Stimulated activated naive CD4-positive, alpha-beta T cell (primary cell): Measurements from ENCODE around the gene C19orf33.
A peak's percentile ranks its signal among the peaks of the same experiment; 100 is the strongest.
"Not testable (repeated sequence)": the region's sequence is repeated elsewhere in the genome, so short reads cannot be mapped to it uniquely, and the experiment has no call there.

Experiments used
- DNase-seq, 6 experiments: peaks; one replicate each; lab custom pipeline; 2025; lab: John Stamatoyannopoulos, UW

The C19orf33 gene

DNA sequence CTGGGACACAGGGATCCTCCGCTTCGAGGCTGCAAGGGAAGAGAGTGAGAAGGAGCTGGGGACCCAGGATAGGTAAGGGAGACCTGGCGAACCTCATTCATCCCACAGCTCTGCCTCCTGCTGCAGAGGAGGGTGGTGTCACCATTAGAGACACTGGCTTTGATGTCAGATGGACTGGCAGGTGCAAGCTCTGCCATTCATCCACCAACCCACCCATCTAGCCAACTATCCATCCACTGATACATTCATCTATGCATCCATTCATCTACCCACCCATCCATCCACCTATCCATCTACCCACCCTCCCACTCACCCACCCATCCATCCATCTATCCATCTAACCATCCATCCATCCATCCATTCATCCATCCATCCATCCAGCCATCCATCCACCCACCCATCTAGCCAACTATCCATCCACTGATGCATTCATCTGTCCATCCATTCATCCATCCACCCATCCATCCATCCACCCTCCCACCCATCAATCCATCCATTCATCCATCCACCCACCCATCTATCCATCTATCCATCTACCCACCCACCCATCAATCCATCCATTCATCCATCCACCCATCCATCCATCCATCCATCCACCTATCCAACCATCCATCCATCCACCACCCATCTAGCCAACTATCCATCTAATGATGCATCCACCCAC lies 5.7 kb downstream of the C19orf33 start:
- DNase-seq = no peak

DNA sequence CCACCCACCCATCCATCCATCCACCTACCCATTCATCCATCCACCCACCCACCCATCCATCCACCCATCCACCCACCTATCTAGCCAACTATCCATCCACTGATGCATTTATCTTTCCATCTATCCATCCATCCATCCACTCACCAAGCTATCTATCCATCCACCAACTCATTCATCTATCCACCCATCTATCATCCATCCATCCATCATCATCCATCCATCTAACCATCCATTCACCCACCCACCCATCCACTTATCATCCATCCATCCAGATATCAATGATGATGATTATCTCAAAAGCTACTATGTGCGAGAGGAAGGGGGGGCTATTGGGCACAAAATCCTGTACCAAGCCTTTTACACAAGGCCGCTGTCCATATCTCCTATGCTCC lies 6.2 kb downstream of the C19orf33 start:
- DNase-seq = no peak

DNA sequence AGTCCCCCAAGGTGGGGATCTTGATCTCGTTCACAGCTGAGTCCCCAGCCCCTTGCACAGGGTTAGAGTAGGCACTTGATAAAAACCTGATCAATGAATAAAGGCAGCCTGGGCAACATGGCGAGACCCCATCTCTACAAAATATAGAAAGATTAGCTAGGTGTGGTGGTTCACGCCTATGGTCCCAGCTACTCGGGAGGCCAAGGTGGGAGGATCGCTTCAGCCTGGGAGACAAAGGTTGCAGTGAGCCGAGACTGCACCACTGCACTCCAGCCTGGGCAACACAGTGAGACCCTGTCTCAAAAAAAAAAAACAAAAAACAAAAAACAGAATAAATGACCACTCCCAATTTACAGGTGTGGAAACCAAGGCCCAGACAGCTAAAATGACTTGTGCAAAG lies 6.9 kb downstream of the C19orf33 start:
- no peak for DNase-seq

DNA sequence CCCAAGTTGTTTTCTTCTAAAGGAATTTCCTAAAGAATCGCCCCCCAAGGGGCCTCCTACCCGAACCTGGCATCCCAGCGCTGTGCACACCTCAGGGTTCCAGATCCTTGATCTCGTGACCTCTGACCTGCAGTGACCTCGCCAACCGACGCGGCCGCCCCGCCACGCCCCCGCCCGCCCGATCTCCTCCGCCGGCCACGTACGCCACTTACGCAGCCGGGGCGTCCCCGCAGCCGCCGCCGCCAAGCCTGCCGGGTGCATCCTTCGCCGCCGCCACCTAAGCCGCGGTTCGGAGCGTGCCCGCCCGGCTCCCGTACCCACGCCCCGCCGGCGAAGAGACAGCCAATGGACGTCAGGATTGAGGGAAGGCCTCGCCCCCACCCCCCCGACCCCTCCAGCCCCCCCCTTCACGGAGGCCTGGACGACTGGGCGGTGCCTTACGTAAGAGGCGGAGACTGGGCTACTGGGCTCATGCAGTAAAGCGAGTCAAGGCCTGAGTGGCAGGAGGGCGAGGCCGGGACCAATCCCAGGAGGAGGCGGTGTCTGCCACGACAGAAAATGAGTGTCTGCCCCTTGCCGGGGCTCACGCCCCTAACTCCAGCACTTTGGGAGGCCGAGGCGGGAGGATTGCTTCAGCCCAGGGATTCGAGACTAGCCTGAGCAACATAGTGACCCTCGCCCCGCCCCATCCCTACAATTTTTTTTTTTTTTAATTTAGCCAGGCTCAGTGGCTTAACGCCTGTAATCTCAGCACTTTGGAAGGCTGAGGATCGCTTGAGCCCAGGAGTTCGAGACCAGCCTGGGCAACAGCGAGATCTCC lies 11.8 kb downstream of the C19orf33 start, which contains the start of gene YIF1B:
TSS of gene YIF1B (minus strand) at position 291 of the 820 bp plus-strand sequence. CDS start at position 261, 30 bp downstream.
- DNase-seq = peak; percentile 92 to 96 (median 96)

DNA sequence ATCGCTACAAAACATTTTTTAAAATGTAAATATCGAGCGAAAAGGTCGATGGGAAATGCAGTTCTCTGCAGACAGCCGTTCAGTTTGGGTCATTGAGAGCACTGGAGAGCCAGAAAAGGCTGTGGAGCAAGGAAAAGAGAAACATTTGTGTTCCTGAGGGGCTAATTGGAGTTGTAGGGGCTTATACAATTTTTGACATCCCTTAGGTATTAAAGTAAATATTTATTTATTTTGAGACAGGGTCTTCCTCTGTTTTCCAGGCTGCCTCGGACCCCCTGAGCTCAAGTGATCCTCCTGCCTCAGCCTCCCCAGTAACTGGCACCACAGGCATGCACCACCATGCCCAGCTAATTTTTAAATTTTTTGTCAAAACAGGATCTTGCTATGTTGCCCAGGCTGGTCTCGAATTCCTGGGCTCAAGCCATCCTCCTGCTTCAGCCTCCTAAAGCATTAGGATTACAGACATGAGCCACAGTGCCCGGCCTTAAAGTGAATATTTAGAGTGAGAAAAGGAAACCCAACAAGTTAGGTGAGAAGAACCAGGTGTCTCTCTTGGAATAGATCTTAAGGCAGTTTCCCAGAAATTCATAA lies 12.5 kb downstream of the C19orf33 start:
- no peak for DNase-seq

DNA sequence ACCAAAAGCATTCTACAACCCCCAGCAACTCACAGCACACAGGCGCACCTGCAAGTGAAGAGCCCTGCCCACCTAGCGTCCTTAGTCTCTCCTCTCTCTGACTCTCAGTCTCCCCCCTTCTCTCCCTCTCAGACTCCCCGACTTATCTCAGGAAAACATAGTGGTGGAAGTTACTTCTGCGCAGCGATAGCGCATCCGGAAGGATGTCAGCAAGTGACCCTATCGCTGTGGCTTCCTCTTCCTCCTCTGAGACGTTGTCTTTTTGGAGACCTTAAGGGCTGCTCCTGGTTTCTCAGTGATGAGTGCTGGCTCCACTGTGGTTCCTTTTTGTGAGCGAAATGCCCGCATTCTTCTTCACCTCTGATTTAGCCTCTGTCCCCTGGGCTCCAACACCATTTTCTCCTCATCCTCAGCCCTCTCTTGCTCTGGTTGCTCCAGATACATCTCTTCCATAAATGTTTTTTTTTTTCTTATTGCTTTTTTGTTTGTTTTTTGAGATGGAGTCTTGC lies 13.1 kb downstream of the C19orf33 start:
- DNase-seq = peak in 5 of 6 experiments; percentile 4 to 44 (median 18)

DNA sequence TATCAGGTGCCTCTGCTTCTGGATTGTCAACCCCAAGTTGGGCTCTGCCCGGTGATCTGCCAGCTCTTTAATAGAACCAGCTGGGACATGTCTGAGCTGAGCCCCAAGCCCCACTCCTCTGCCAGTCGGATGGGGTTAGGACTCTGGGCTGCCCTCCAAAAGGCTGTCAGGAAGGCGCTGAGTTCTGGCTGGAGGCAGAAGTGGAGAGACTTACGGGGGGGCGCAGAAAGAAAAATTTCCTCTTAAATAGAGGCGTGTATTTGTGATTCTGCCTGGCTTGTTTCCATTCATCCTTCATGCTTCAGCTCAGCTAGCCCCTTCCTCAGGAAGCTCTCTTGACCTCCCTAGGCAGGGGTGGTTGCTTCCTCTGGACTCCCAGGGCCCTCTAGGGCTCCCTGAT lies 14.6 kb downstream of the C19orf33 start:
- DNase-seq = no peak

DNA sequence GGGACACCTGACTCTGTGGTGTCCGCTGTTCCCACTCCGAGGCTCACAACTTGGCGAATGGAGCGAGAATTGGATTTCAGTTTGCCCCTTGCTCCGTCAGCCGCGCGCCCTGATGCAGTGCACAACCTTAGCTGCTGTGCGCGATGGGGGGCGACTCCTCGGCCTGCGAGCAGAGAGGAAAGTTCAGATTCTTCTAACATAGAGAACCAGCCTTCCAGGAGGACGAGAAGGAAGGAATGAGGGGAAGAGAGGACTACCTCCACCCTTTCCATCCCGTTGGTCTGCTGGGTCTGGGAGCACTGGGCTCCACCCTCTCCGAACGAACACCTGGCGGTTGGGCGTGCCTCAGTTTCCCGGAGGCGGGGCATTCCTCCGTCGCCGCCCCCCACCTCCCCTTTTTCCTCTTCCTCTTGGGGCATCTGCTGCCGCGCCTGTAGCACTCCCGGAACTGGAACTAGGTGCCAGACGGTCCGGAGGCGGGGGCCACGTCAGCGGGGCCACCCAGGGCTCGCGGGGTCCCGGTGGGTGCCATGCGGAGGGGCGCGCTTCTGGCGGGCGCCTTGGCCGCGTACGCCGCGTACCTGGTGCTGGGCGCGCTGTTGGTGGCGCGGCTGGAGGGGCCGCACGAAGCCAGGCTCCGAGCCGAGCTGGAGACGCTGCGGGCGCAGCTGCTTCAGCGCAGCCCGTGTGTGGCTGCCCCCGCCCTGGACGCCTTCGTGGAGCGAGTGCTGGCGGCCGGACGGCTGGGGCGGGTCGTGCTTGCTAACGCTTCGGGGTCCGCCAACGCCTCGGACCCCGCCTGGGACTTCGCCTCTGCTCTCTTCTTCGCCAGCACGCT lies 15.6 kb downstream of the C19orf33 start, which contains the start of gene KCNK6:
TSS of gene KCNK6 (plus strand) at position 425 of the 838 bp plus-strand sequence. CDS start at position 531, 106 bp downstream.
- DNase-seq = peak in 5 of 6 experiments; percentile 7 to 58 (median 30)

DNA sequence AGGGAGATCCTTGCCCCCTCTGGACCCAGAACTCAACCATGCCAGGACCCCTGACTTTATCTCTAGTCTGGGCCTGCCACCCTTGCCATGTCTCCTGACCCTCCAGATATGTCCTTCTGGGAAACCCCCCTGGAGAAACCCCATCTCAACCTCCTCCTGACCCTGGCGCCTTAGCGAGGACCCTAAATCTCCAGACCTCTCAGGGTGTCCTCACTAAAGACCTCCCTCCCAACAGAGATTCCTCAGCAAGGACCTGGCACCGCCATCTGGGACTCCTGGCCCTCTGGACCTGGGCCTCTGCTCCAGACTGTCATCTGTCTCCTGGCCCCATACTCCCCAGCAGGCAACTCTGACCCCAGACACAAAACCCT lies 16.9 kb downstream of the C19orf33 start:
- DNase-seq = peak in 1 of 6 experiments; percentile 7

DNA sequence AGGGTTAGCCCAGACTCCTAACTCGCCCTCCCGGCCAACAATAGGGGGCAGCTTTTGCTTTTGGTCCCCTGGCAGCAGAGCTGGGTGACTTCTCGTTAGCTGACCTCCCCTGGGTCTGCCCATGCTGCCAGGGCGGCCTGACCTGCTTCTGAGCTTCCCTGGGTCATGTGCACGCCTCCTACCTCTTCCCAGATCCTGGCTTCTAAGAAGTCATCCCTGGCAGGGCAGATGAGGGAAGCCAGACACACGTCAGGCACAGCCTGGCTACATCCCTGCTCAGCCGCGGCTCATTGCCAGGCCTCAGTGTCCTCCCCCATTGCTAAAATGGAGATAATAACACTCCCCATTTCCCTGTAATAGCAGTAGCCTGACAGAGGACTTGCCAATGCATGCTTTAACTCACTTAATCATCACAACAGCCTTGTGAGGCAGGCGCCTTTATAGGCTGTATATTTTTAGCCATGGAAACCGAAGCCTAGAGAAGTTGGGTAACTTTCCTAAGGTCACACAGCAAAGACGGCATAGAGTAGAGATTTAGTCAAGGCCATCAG lies 17.7 kb downstream of the C19orf33 start:
- DNase-seq = no peak

DNA sequence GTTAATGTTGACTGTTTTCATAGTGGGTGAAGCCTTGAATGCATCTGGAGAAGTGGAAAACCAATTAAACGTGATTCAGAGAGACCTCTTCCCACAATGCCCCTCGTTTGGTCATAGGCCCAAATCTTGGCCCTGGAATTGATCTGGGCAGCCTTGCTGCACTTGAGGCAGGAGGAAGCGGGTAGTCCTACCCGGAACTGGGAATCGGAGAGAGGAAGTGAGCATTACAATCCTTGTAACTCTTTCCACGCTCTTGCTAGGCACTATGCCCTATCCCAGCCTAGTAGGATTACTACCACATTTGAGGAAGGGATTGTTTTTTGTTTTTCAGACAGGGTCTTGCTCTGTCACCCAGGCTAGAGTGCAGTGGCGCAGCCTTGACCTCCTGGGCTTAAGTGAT lies 19.2 kb downstream of the C19orf33 start:
- DNase-seq = no peak

DNA sequence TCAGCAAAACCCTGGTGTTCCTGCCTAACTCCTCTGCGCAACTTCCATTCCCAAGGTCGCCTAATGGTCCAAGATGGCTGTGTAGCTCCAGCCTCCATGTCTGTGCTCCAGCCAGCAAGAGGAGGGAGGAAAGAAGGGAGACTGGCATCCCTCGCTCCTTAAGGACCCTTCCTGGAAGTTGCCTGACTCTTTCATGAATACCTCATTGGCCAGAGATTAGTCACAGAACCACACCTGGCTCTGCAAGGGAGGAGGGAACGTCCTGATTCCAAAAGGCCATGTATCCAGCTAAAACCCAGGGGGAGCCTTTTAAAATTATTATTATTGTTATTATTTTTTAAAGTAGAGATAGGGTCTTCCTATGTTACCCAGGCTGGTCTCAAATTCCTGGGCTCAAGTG lies 20.4 kb downstream of the C19orf33 start:
- no peak for DNase-seq

DNA sequence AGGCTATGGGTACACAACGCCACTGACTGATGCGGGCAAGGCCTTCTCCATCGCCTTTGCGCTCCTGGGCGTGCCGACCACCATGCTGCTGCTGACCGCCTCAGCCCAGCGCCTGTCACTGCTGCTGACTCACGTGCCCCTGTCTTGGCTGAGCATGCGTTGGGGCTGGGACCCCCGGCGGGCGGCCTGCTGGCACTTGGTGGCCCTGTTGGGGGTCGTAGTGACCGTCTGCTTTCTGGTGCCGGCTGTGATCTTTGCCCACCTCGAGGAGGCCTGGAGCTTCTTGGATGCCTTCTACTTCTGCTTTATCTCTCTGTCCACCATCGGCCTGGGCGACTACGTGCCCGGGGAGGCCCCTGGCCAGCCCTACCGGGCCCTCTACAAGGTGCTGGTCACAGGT lies 22.5 kb downstream of the C19orf33 start:
- DNase-seq = no peak

DNA sequence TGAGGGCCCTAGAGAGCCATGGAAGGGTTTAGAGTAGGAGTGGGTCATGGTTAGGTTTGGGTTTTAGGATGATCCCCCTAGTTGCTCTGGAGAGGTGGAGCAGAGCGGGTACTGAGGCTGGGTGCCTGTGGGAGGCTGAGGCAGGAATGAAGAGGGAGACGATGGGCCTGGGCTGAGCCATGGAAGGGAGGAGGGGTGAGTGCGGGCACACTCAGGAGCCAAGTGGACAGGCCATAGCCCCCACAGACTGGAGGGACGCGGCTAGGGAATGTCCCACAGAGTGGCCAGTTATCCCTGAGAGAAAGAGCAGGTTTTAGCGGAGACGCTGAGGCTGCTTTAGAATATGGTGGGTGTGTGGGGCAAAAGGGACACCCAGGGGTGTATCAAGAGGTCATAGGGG lies 25.6 kb downstream of the C19orf33 start:
- DNase-seq = no peak

DNA sequence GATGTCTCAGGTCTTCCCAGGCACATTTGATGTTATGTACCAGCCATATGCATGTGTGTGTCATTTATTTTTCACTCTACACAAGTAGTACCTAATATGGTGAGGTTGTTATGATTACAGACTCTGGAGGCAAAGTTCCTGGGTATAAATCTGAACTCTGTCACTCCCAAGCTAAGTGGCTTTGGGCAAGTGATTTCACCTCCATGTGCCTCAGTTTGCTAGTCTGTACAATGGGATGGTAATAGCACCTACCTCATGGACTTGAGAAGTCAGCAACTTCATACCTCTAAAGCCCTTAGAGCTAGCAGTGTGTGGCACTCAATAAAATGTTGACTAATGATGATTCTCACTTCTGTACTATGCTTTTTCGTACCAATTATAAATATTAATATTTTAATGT lies 27.7 kb downstream of the C19orf33 start:
- no peak for DNase-seq

DNA sequence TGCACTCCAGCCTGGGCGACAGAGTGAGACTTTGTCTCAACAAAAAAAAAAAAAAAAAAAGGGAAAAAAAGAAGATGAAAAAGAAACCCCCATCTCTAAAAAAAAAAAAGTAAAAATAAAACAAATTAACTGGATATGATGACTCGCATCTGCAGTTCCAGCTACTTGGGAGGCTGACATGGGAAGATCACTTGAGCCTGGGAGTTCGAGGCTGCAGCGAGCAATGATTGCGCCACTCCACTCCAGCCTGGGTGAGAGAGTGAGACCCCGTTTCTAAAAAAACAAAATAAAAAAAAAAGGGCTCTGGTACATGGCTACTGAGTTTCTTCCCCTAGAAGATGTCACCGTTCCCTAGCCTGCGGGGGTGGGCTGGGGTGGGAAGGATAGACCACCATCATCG lies 29.2 kb downstream of the C19orf33 start:
- DNase-seq = no peak

DNA sequence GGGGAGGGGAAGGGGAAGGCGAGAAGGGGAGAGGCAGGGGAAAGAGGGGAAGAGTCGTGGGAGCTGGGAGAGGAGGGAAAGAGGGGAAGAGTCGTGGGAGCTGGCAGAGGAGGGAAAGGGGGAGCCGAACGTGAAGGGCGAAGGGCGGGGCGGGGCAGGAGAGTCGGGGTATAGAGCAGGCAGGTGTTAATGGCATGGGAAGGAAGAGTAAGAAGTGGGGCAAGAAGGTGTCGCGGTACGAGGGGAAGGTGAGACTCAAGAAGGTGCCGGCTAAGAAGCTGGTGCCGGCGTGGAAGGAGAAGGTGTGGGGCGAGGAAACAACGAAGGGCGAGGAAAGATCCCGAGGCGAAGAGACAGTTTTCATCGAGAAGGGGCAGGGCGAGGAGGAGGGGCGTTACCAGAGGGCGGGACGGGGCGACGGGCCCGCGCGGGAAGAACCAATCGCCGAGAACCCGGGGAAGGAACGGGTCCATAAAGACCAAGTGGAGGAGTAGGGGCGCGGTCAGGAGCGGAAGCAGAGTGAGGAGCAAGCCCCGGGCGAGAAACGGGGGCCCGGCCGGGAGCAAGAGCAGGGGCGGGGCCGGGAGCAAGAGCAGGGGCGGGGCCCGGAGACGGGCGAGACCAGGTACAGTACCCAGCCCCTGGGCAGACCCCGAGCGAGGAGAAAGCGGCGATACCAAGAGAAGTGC lies 32.0 kb downstream of the C19orf33 start:
- peak; percentile 88 to 97 (median 91) for DNase-seq

DNA sequence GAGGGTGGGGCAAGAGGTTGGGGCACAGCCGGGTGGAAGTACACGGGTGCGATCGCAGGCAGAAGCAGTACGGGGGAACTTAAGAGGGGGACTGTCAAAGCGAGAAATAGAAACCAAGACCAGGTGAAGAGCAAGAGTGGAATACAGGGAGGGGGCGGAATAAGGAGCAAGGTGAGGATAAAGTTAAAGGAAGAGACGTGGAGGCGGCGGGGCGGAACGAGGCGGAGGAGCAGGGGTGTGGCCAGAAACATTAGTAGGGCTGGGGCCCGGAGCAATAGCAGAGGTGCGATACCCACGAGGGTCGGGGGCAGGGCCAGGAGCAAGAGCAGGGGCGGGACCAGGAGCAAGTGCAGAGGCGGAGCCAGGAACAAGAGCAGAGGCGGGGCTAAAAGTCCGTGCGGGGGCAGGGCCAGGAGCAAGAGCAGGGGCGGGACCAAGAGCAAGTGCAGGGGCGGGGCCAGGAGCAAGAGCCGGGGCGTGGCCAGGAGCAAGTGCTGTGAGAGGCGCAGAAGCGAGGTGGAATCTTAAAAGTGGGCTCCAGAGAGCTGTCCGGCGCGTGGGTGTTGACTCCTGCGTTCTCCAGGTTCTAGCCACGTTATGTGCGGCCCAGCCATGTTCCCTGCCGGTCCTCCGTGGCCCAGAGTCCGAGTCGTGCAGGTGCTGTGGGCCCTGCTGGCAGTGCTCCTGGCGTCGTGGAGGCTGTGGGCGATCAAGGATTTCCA lies 32.7 kb downstream of the C19orf33 start:
- peak; percentile 90 to 96 (median 95) for DNase-seq

DNA sequence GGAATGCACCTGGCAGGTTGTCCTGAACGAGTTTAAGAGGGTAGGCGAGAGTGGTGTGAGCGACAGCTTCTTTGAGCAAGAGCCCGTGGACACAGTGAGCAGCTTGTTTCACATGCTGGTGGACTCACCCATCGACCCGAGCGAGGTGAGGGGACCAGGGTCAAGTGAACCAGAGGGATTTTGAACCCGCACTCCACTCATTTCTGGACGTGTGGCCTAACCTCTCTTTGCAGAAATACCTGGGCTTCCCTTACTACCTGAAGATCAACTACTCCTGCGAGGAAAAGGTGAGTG lies 33.3 kb downstream of the C19orf33 start:
- no peak for DNase-seq

DNA sequence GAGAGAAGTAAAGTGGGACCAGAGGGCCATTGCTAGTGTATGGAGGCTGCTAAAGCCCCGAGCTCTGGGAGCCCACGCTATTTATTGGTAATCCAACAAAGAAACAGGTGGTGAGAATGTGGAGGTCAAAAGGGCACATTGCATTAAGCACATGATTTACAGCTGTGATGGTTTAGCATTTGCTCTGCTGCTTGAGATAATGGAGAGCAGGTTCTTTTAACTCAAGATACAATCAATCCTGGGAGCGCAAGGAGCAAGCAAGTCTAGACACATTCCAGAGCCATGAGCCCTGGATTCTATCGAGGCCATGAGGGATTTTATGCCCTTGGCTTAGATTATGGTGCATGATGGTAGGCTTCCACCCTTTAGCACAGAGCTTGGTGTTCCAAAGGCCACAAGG lies 35.0 kb downstream of the C19orf33 start:
- DNase-seq = not testable (repeated sequence)
